GM10266 (cell line): ENCODE data around the gene ZNF669.

ENCODE experiments used
- DNase-seq: peaks from one replicate; pipeline ENCODE4 v3.0.0; 2012; ENCODE audit errors: extremely low spot score
- CTCF ChIP-seq: IDR thresholded peaks from 2 replicates; pipeline ENCODE4 v1.5.1; 2012; ENCODE audit warnings: mild to moderate bottlenecking, low read depth; ENCODE audit not compliant: control insufficient read depth, insufficient read depth; ENCODE audit errors: missing control alignments

The ZNF669 gene

GRCh38 chr1:247090455-247090854, 13.7 kb downstream of the ZNF669 start:
- DNase-seq = no peak
- no peak for TF ChIP-seq CTCF

- no peak for DNase-seq
- TF ChIP-seq CTCF = no peak
Measured at GRCh38 chr1:247089616-247090375, 14.4 kb downstream of the ZNF669 start.

- DNase-seq = no peak
- no peak for TF ChIP-seq CTCF
Measured at GRCh38 chr1:247088967-247089366, 15.2 kb downstream of the ZNF669 start.

- TF ChIP-seq CTCF = no peak
- no peak for DNase-seq
Measured at GRCh38 chr1:247087256-247087655, 16.9 kb downstream of the ZNF669 start.

DNA sequence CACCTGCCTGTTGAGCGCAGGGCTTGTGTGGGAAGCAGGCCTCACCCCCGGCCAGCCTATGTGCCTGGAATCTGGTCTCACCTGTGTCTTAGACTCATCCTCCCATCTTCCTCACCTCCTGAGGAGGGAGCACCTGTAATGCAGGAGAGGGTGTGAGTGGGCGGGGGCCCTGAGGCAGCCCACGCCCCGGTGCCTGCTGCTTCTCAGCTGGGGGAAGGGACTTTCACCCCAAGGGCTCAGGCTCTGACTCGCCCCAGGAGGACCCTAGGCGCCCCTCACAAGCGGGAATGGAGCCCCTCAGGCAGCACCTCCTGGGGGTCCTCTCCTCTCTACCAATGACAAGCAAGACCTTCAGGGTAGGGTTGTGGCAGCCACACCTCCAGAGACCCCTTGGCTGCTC, 18.8 kb downstream of the ZNF669 start:
- no peak for DNase-seq
- no peak for TF ChIP-seq CTCF

GRCh38 chr1:247084771-247085170, 19.4 kb downstream of the ZNF669 start:
- DNase-seq = no peak
- no peak for TF ChIP-seq CTCF

DNA sequence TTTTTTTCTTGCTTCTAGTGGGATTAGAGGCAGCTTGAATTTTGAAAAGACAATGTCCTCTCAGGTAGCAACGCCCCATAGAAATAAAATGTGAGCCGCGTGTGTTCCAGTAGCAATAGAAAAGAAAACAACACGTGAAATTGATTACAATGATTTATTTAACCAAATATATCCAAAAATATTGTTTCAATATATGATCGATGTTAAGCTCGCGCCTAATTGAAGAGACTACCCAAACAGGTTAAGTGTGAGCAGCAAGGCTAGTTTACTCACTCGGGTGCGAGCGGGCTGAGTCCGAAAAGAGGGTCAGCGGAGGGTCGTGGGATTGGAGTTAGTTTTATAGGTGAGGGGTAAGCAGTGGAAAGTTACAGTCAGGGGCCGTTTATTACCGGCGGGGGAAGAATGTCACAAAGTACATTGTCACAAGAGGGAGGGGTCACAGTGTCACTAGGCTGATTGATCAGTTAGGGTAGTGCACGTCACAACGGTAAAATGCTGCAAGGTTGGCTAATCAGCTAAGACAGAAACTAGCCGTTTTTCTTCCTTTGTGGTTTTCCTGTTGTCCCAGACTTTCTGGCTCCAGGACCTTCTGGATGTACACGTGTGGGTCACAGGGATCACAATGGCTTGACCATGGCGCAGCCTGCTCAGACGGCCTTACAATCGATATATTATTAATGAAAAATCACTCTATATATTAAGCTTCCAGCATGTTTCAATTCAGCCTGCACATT, 24.8 kb downstream of the ZNF669 start:
- no peak for TF ChIP-seq CTCF
- DNase-seq = no peak
